Muscle of leg (tissue), 11 donors: ENCODE results near the gene TBC1D5. TPM values are rescaled to one million over a fixed set of nuclear protein-coding genes. Genes with fewer than 3 reads are reported as not detected.

Source experiments
- DNase-seq: peaks from one replicate; pipeline ENCODE4 v3.0.0; 2013
- H3K27ac ChIP-seq: one replicate; pipeline ENCODE4 v1.5.1; 2013; ENCODE audit warnings: mild to moderate bottlenecking, low read length, control low read depth
- H3K27me3 ChIP-seq: one replicate; pipeline ENCODE4 v1.6.1; 2013; ENCODE audit warnings: low read length; ENCODE audit not compliant: control insufficient read depth, insufficient read depth
- H3K36me3 ChIP-seq: one replicate; pipeline ENCODE4 v1.6.1; 2013; ENCODE audit warnings: low read length; ENCODE audit not compliant: control insufficient read depth, insufficient read depth
- H3K4me1 ChIP-seq: one replicate; pipeline ENCODE4 v1.6.1; 2013; ENCODE audit warnings: low read length; ENCODE audit not compliant: control insufficient read depth, insufficient read depth
- H3K4me3 ChIP-seq: one replicate; pipeline ENCODE4 v1.5.1; 2013; ENCODE audit warnings: low read length, control low read depth
- H3K9me3 ChIP-seq: replicated peaks from 2 replicates; pipeline ENCODE4 v1.6.1; 2013; ENCODE audit warnings: low read depth, low read length; ENCODE audit not compliant: control insufficient read depth
- WGBS: methylation state at CpG from one replicate; pipeline ENCODE4 v1.1.5; 2013; ENCODE audit warnings: missing lambda C conversion rate; ENCODE audit not compliant: insufficient coverage; 5-methylcytosine and 5-hydroxymethylcytosine counted together
- polyA plus RNA-seq, 8 donors: library from polyadenylated mRNA; unstranded; fragments of 120-200 nt; gene quantifications; one replicate each; pipeline versions ENCODE4 v1.2.1 to v1.2.3, GENCODE V29; 2013; ENCODE audit warnings: inconsistent platforms in 1 of 8, low replicate concordance in 1 of 8; ENCODE audit not compliant: insufficient read length in 8 of 8, insufficient read depth in 1 of 8
- total RNA-seq: library from RNA; stranded (reverse); fragments of 120-200 nt; gene quantifications from one replicate; pipeline ENCODE4 v1.2.4, GENCODE V29; 2013

TBC1D5 gene
- total and polyA plus RNA-seq, 9 donors: 19.0 to 58.7 (median 32.6) TPM

- Histone ChIP-seq H3K36me3 (no peaks in the 10 kb centered on the region), H3K9me3 (no peaks in the 10 kb centered on the region), H3K4me3 (no peak overlapping the region), H3K27ac (no peak overlapping the region), H3K4me1 (no peaks in the 10 kb centered on the region), H3K27me3 (no peaks in the 10 kb centered on the region)
- no peak for DNase-seq
- WGBS: 95% methylated on average over 3 of the region's 4 CpGs
Observed at GRCh38 chr3:17581421-17582080, 160.9 kb downstream of the TBC1D5 start.

GRCh38 chr3:17580901-17581300 is 161.5 kb downstream of the TBC1D5 start:
- no peak overlapping the region for H3K4me3 ChIP-seq
- H3K9me3 ChIP-seq: no peaks in the 10 kb centered on the region
- no peak overlapping the region for H3K27ac ChIP-seq
- H3K4me1 ChIP-seq: no peaks in the 10 kb centered on the region
- no peaks in the 10 kb centered on the region for H3K27me3 ChIP-seq
- WGBS: 100% methylated on average over 1 of the region's 4 CpGs
- no peak for DNase-seq
- no peaks in the 10 kb centered on the region for H3K36me3 ChIP-seq

GRCh38 chr3:17579289-17580031 is 163.0 kb downstream of the TBC1D5 start:
- no peak for DNase-seq
- no CpG with 5 or more reads among the region's 3 CpGs for WGBS

GRCh38 chr3:17577796-17578520 is 164.5 kb downstream of the TBC1D5 start:
- Histone ChIP-seq H3K4me1 (no peaks in the 10 kb centered on the region), H3K4me3 (no peak overlapping the region), H3K36me3 (no peaks in the 10 kb centered on the region), H3K27me3 (no peaks in the 10 kb centered on the region), H3K27ac (no peak overlapping the region), H3K9me3 (no peaks in the 10 kb centered on the region)
- peak; percentile 20 for DNase-seq
- no CpG with 5 or more reads among the region's 4 CpGs for WGBS

More at GRCh38 chr3:17579289-17580031, 163.0 kb downstream of the TBC1D5 start:
- Histone ChIP-seq H3K36me3 (no peaks in the 10 kb centered on the region), H3K27ac (no peak overlapping the region), H3K4me1 (no peaks in the 10 kb centered on the region), H3K27me3 (no peaks in the 10 kb centered on the region), H3K4me3 (no peak overlapping the region), H3K9me3 (no peaks in the 10 kb centered on the region)

- H3K4me1 ChIP-seq: no peaks in the 10 kb centered on the region
- no peak overlapping the region for H3K4me3 ChIP-seq
- no peaks in the 10 kb centered on the region for H3K27me3 ChIP-seq
- no peak overlapping the region for H3K27ac ChIP-seq
- WGBS: 80% methylated on average over 1 of the region's 1 CpG
- H3K9me3 ChIP-seq: no peaks in the 10 kb centered on the region
- H3K36me3 ChIP-seq: no peaks in the 10 kb centered on the region
- no peak for DNase-seq
Observed at GRCh38 chr3:17573396-17573795, 169.0 kb downstream of the TBC1D5 start.

- DNase-seq: no peak
- WGBS: 54% methylated on average over 1 of the region's 1 CpG
- no peak overlapping the region for H3K27ac ChIP-seq
- no peaks in the 10 kb centered on the region for H3K9me3 ChIP-seq
- H3K27me3 ChIP-seq: no peaks in the 10 kb centered on the region
- no peaks in the 10 kb centered on the region for H3K4me1 ChIP-seq
- H3K36me3 ChIP-seq: no peaks in the 10 kb centered on the region
- H3K4me3 ChIP-seq: no peak overlapping the region
Observed at GRCh38 chr3:17571686-17572085, 170.7 kb downstream of the TBC1D5 start.

- H3K4me1 ChIP-seq: no peaks in the 10 kb centered on the region
- no peak overlapping the region for H3K4me3 ChIP-seq
- H3K27ac ChIP-seq: no peak overlapping the region
- no peaks in the 10 kb centered on the region for H3K36me3 ChIP-seq
- WGBS: no CpG with 5 or more reads among the region's 3 CpGs
- DNase-seq: no peak
- H3K27me3 ChIP-seq: no peaks in the 10 kb centered on the region
- no peaks in the 10 kb centered on the region for H3K9me3 ChIP-seq
Observed at GRCh38 chr3:17562845-17563244, 179.6 kb downstream of the TBC1D5 start.

- no CpG with 5 or more reads among the region's 3 CpGs for WGBS
- no peak overlapping the region for H3K4me3 ChIP-seq
- no peaks in the 10 kb centered on the region for H3K4me1 ChIP-seq
- H3K36me3 ChIP-seq: no peaks in the 10 kb centered on the region
- no peak overlapping the region for H3K27ac ChIP-seq
- DNase-seq: no peak
- H3K9me3 ChIP-seq: no peaks in the 10 kb centered on the region
- no peaks in the 10 kb centered on the region for H3K27me3 ChIP-seq
Observed at GRCh38 chr3:17558565-17558964, 183.9 kb downstream of the TBC1D5 start.

- DNase-seq: no peak
- H3K27me3 ChIP-seq: no peaks in the 10 kb centered on the region
- no peaks in the 10 kb centered on the region for H3K36me3 ChIP-seq
- H3K9me3 ChIP-seq: no peaks in the 10 kb centered on the region
- no CpG with 5 or more reads among the region's 1 CpG for WGBS
- no peak overlapping the region for H3K4me3 ChIP-seq
- no peak overlapping the region for H3K27ac ChIP-seq
- no peaks in the 10 kb centered on the region for H3K4me1 ChIP-seq
Observed at GRCh38 chr3:17557749-17558463, 184.5 kb downstream of the TBC1D5 start.

GRCh38 chr3:17555525-17555924 is 186.9 kb downstream of the TBC1D5 start:
- no CpG with 5 or more reads among the region's 2 CpGs for WGBS
- no peaks in the 10 kb centered on the region for H3K4me1 ChIP-seq
- no peaks in the 10 kb centered on the region for H3K36me3 ChIP-seq
- H3K9me3 ChIP-seq: no peaks in the 10 kb centered on the region
- no peak overlapping the region for H3K4me3 ChIP-seq
- H3K27me3 ChIP-seq: no peaks in the 10 kb centered on the region
- H3K27ac ChIP-seq: no peak overlapping the region
- DNase-seq: no peak
